Stimulated activated naive CD4-positive, alpha-beta T cell treated with Interleukin-2 at 50 U/mL for 16 hours (primary cell): Measurements from ENCODE around the gene ADAMTS17.

Source experiments
- DNase-seq: peaks from one replicate; lab custom pipeline; 2025; lab: John Stamatoyannopoulos, UW

Gene ADAMTS17

GRCh38 chr15:99974246-99974645, 367.5 kb downstream of the ADAMTS17 start:
- DNase-seq, result no peak

DNA sequence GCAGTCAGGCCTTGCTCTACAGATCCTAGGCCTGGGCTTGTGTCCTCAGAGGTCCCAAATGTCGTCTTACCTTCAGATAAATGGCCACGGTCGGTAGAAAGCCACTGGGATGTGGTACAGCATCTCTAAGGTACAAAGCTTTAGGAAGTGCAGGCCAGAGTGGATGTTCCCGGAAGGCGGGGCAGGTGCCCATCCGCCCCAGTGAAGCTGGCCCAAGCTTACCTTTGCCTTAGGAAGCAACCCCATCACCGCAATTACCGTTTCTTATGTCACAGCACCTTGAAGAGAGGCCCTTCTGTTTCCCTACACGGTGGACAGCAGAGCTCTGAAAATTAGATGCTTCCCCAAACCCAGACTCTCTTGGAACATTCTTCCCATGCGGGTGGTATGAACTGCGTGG, 368.4 kb downstream of the ADAMTS17 start:
- DNase-seq, result no peak

GRCh38 chr15:99970891-99971430, 370.8 kb downstream of the ADAMTS17 start:
- DNase-seq, result no peak

- no peak for DNase-seq
Observed at GRCh38 chr15:99969261-99969920, 372.4 kb downstream of the ADAMTS17 start.

- no peak for DNase-seq
Observed at GRCh38 chr15:99967841-99968371, 373.9 kb downstream of the ADAMTS17 start.

DNA sequence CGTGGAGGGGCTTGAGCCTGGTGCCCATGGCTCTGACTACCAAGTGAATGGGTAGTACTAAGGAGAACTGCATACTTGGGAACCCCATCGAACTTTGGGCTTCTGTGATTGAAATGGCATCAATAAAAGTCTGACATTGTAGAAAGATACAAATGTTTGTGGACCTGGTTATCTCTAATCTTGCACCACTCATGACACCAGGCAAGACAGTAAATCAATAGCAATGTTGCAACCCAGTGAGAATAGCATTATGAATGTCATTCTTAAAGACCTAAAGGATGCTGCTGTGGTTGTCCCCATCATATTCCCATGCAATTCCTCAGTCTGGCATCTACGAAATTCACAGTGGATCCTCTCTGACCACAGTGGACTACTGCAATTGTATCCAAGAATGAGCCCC, 375.0 kb downstream of the ADAMTS17 start:
- DNase-seq, result no peak

GRCh38 chr15:99965376-99965775, 376.4 kb downstream of the ADAMTS17 start:
- no peak for DNase-seq

DNA sequence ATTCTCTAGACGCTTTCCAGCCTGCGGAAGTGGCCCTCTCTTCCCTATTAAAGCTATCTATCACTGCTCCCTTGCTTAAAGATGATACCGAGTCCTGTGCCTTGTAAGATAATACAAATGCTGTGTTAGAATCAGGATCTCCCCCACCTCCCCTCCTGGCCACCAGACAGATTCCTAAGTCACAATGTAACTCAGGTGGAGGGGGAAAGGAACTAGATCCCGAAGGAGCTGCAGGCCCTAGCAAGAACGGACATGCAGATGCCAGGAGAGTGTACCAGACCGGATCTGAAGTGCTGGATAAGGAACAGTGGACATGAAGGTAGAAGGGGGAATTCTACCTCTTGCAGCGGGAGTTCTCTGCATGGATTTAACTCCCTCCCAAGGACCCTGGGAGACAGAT, 377.8 kb downstream of the ADAMTS17 start:
- no peak for DNase-seq

GRCh38 chr15:99963096-99963825, 378.5 kb downstream of the ADAMTS17 start:
- no peak for DNase-seq

DNA sequence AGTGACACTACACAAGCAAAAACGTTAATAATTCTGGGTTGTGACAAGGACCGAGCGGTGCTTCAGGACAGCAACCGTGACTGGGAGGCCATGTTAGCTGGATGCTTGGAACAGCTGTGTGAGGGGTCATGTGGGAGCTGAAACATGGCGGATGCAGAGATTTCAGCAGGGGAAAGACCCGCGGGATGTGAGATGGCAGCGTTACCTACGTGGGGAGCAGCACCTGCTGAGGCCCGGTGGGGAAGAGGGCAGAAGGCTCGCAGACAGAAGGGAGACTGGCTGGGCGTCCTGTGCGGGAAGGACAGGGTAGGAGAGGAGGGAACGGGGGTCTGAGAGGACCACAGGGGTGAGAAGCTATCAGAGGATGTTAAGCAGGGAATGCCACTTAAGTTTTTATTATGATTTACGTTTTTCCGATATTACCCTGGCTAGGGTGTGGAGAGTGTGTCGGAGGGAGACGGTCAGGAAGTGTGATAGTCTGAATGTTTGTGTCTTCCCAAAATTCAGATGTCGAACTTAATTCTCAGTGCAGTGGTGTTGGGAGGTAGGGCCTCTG, 379.7 kb downstream of the ADAMTS17 start:
- no peak for DNase-seq

GRCh38 chr15:99961011-99961441, 380.7 kb downstream of the ADAMTS17 start:
- no peak for DNase-seq

- no peak for DNase-seq
Observed at GRCh38 chr15:99959326-99959725, 382.4 kb downstream of the ADAMTS17 start.

DNA sequence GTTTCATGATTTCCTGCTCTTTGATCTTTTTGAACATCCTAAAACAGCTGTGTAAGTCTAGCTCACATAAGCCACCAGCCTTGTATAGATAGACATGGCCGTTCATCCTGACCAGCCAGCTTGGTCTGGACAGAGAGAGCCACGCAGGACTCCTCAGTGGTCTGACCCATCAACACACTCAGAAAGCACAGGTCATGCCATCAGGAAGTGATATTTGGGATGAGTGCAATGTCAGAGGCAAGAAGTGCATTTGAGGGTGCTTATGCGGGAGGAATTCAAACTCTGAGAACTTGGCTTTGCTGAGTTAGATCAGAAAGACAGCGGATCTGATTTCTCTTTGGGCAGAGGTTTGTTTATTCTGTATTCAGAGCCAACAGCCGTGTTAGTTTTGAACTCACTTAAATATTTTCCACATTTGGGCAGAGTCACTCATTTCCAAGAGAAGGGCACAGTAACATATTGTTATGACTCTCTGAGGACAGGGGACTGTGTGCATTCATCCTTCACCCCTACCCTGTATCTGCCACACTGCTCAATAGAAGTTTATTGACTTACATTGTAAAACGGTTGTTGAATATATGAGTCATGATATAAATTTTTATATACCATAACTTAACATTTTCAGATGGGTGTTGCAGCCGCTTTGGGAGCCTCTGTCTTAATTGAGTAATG, 383.2 kb downstream of the ADAMTS17 start:
- no peak for DNase-seq

- no peak for DNase-seq
Observed at GRCh38 chr15:99957642-99958013, 384.1 kb downstream of the ADAMTS17 start.

- no peak for DNase-seq
Observed at GRCh38 chr15:99956820-99957641, 384.7 kb downstream of the ADAMTS17 start.

DNA sequence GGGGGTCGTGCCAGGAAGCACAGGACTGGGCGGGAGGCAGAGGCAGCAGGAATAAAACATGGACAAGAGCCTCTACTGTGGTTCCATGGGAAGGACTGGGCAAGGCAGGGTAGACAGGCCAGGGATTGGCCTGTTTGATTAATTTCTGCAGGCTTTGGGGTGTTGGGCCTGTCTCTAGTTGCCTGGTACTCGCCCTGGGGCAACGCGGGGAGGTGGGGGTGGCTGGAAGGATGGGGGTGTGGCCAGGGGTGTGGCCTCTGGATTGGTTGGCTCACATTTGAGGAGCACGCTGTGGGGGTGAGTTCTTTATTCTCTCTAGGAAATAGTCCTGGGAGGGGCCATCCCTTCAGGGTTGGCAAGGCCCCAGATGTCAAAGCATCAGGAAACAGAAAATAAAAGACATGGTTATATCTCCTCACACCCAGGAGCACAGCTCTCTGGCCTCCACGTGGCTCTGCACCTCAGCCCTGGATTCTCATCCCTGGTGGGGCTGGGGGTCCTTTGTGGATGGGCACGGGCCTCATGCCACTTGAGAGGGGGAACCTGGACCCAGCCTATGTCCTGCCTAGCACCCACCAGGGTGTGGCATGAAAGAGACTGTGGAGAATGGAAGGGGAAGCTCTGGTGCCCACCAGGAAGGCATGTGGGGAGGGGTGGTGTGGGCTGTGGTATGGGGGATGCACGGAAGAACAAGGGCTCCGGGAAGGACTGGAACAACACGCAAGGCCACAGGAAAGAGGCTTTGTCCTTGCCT, 385.6 kb downstream of the ADAMTS17 start:
- DNase-seq, result no peak

DNA sequence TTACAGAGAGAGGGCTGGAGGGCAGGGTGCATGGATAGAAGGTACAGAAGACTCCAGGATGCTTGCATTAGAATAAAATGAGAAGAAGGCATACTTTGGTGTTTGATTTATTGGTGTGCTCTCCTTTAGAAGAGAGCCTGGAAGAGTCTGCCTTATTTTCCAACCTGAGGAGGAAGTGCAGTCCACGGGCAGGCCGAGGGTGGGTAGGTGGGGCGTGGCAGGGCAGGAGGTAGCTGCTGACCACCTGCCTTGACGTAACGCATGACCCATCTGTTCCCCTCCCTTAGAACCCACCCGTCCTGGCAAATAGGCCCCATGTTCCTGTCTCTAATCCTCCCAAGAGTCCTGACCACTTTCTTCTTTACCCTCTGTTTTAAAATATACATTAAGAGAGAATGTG, 386.2 kb downstream of the ADAMTS17 start:
- DNase-seq, result no peak

DNA sequence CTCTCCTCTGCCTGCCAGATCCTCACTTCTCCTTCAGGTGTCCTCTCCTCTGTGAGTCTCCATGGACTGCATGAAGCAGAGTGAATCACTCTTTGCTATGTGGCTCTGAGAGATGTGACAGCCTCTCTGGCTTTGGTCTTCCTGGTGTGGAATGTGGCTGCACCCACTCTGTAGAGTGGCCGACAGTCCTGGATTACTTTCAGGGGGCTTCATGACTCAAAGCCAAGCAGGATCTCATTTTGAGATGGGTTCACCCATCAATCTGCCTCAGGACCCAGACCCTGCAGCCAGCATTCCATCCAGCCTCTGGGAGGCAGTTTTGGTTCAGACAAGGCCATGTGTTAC, 386.6 kb downstream of the ADAMTS17 start:
- DNase-seq, result no peak

DNA sequence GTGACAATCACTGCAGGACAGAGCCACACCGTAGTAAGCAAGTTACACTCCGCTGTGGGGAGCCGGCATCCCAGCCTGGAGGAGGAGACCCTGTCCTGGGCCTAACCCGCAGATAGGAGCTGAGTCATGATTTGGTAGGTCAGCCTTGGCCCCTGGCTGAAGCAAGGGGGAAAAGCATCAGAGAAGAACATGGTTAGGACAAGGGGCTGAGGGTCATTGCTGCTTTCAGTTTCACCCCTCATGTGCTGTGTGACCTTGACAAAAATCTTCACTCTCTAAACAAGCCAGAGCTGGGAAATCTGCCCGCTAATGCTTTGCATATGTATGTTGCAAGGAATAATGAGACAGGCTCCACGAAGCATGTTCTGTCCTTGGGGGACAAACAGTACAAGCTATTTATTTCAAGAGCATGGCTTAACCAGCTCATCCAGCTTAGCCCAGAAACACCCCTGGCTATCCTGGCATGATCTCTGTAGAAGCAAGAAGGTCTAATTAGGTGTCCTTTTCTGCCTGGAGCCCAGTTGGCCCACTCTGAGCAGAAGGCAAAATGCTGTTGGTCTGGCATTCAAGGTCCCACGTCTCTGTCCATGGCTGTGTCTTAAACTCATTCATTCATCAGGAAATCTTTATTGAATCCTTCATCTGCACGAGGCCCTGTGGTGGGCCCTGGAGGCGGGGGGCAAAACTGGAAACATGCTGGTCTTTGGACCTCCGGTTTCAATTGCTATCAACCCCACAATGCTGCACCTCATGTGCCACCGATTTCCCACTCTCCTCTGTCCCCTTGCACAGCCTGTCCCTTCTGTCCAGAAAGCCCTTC, 387.2 kb downstream of the ADAMTS17 start:
- no peak for DNase-seq

GRCh38 chr15:99953886-99954285, 387.9 kb downstream of the ADAMTS17 start:
- no peak for DNase-seq
